Fibroblast of lung (primary cell): Measurements from ENCODE around the gene PTPRZ1. TPM values are rescaled to one million over a fixed set of nuclear protein-coding genes. Genes with fewer than 3 reads are reported as not detected.

ENCODE experiments used
- DNase-seq, 2 donors: peaks; one replicate each; pipeline versions ENCODE4 v3.0.0 to v3.0.0-alpha.2; 2010; ENCODE audit warnings: low read depth in 2 of 2
- H2AFZ ChIP-seq: 2 replicates; pipeline ENCODE4 v1.5.1; 2012; ENCODE audit warnings: low read length, control low read depth, inconsistent platforms
- H3K27ac ChIP-seq: 2 replicates; pipeline ENCODE4 v1.5.1; 2011; ENCODE audit warnings: low read length, control low read depth; ENCODE audit not compliant: insufficient read depth
- H3K27me3 ChIP-seq: 2 replicates; pipeline ENCODE4 v1.5.1; 2011; ENCODE audit warnings: mild to moderate bottlenecking, low read length; ENCODE audit not compliant: control insufficient read depth, insufficient read depth
- H3K36me3 ChIP-seq: 2 replicates; pipeline ENCODE4 v1.5.1; 2011; ENCODE audit warnings: low read length; ENCODE audit not compliant: control insufficient read depth, insufficient read depth
- H3K4me1 ChIP-seq: 2 replicates; pipeline ENCODE4 v1.5.1; 2011; ENCODE audit warnings: low read length; ENCODE audit not compliant: control insufficient read depth, insufficient read depth; ENCODE audit errors: extremely low read depth
- H3K4me2 ChIP-seq: 2 replicates; pipeline ENCODE4 v1.5.1; 2011; ENCODE audit warnings: low read length, control low read depth; ENCODE audit not compliant: insufficient read depth; ENCODE audit errors: extremely low read depth
- H3K4me3 ChIP-seq, 4 experiments: fragments of 200-600 bp in 1 of 4; sonication (generic) in 1 of 4; replicated peaks in 1 of 4; 2 replicates each; pipeline ENCODE4 v1.5.1; 2011 to 2016; ENCODE audit warnings: low read length in 4 of 4, low read depth in 3 of 4, mild to moderate bottlenecking in 3 of 4, control low read depth in 2 of 4, inconsistent platforms in 1 of 4, mixed read lengths in 1 of 4; ENCODE audit not compliant: insufficient read depth in 1 of 4; ENCODE audit errors: control extremely low read depth in 1 of 4
- H3K79me2 ChIP-seq: 2 replicates; pipeline ENCODE4 v1.5.1; 2012; ENCODE audit warnings: mild to moderate bottlenecking, low read length, inconsistent platforms; ENCODE audit not compliant: control insufficient read depth, insufficient read depth
- H3K9ac ChIP-seq: 2 replicates; pipeline ENCODE4 v1.5.1; 2011; ENCODE audit warnings: mild to moderate bottlenecking, low read length, control low read depth; ENCODE audit not compliant: insufficient read depth
- H3K9me3 ChIP-seq: 2 replicates; pipeline ENCODE4 v1.5.1; 2012; ENCODE audit warnings: low read depth, low read length; ENCODE audit not compliant: control insufficient read depth, insufficient read depth
- H4K20me1 ChIP-seq: 2 replicates; pipeline ENCODE4 v1.5.1; 2011; ENCODE audit warnings: low read length; ENCODE audit not compliant: control insufficient read depth, insufficient read depth; ENCODE audit errors: extremely low read depth
- EZH2 ChIP-seq: IDR thresholded peaks from 2 replicates; pipeline ENCODE4 v1.5.1; 2012; ENCODE audit warnings: low read length, control low read depth, mild to moderate bottlenecking; ENCODE audit errors: missing control alignments
- polyA plus RNA-seq, 2 donors: library from polyadenylated mRNA; depleted of rRNA in 1 of 2; stranded (reverse) in 1 of 2; unstranded in 1 of 2; fragments of >200 nt; gene quantifications; 2 replicates each; pipeline ENCODE4 v1.2.1, GENCODE V29; 2011 to 2012; ENCODE audit warnings: missing spikeins in 1 of 2
- total RNA-seq: library from RNA; depleted of rRNA; stranded (reverse); fragments of >200 nt; gene quantifications from 2 replicates; pipeline ENCODE4 v1.2.1, GENCODE V29; 2014
- TF ChIP-seq, protein P1 (sequence below), 2 donors: IDR thresholded peaks in 1 of 2; conservative IDR thresholded peaks in 1 of 2; 1 replicate in 1 of 2; 2 replicates in 1 of 2; pipeline ENCODE4 v1.5.1; 2011 to 2012; ENCODE audit warnings: low read length in 2 of 2, control low read depth in 1 of 2, inconsistent platforms in 1 of 2, low read depth in 1 of 2, mild to moderate bottlenecking in 1 of 2

PTPRZ1 gene
- total and polyA plus RNA-seq, 2 donors (not counting 1 experiment from before 2014, with no cell fraction given): 0.09 TPM; not detected in 1

DNA sequence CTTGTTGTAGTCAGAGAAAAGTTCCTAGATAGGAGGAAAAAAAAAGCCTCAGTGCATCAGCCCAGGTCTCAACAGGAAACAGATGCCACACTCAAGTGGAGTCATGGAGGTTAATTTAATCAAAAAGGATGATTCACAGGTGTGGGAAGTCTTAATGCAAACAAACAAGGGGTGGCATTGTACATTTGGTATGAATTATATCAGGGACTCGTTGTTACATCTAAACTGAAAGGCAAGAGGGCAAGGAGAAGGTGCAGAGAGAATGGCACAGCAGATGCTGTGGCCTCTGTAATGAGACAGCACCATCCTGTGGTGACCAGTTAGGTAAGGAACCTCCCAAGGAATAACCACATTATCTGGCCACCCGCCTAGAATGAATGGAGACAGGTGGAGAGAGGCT, 133.7 kb downstream of the PTPRZ1 start:
- H3K27me3 ChIP-seq: peaks cover 3% of the 10 kb centered on the region
- H3K4me3 ChIP-seq: no peak overlapping the region
- no peak overlapping the region for H3K4me2 ChIP-seq
- no peak for DNase-seq
- no peak overlapping the region for H3K9ac ChIP-seq
- H4K20me1 ChIP-seq: no peaks in the 10 kb centered on the region
- TF ChIP-seq, protein P1, sequence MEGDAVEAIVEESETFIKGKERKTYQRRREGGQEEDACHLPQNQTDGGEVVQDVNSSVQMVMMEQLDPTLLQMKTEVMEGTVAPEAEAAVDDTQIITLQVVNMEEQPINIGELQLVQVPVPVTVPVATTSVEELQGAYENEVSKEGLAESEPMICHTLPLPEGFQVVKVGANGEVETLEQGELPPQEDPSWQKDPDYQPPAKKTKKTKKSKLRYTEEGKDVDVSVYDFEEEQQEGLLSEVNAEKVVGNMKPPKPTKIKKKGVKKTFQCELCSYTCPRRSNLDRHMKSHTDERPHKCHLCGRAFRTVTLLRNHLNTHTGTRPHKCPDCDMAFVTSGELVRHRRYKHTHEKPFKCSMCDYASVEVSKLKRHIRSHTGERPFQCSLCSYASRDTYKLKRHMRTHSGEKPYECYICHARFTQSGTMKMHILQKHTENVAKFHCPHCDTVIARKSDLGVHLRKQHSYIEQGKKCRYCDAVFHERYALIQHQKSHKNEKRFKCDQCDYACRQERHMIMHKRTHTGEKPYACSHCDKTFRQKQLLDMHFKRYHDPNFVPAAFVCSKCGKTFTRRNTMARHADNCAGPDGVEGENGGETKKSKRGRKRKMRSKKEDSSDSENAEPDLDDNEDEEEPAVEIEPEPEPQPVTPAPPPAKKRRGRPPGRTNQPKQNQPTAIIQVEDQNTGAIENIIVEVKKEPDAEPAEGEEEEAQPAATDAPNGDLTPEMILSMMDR (conservative IDR thresholded peaks at IDR 0.05 in 1 of 2, IDR thresholded peaks at IDR 0.05 in 1 of 2; ENCODE audit: low read depth in 1 of 2, low read length in 2 of 2): no peak
- TF ChIP-seq EZH2: no peak
- H3K36me3 ChIP-seq: no peaks in the 10 kb centered on the region
- H3K9me3 ChIP-seq: no peaks in the 10 kb centered on the region
- H3K79me2 ChIP-seq: no peaks in the 10 kb centered on the region
- H2AFZ ChIP-seq: no peak overlapping the region
- H3K27ac ChIP-seq: no peak overlapping the region
- no peaks in the 10 kb centered on the region for H3K4me1 ChIP-seq

DNA sequence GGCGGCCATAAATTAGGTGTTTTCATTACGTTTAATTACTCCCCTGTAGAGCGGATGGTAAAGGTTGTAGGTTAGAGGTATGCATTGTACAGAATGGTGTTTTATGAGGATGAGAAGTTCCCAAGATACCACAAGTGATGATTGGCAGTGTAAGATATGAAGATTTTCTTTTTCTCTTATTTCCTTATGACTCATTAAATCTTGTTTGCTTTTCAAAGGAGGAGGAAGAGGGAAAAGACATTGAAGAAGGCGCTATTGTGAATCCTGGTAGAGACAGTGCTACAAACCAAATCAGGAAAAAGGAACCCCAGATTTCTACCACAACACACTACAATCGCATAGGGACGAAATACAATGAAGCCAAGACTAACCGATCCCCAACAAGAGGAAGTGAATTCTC, 137.2 kb downstream of the PTPRZ1 start:
- Histone ChIP-seq H3K9me3 (no peaks in the 10 kb centered on the region), H3K4me1 (no peaks in the 10 kb centered on the region), H3K79me2 (no peaks in the 10 kb centered on the region), H3K36me3 (no peaks in the 10 kb centered on the region), H3K9ac (no peak overlapping the region), H4K20me1 (no peaks in the 10 kb centered on the region), H3K27me3 (peaks cover 3% of the 10 kb centered on the region), H3K27ac (no peak overlapping the region), H3K4me2 (no peak overlapping the region), H2AFZ (no peak overlapping the region), H3K4me3 (no peak overlapping the region)
- TF ChIP-seq, protein P1 (conservative IDR thresholded peaks at IDR 0.05 in 1 of 2, IDR thresholded peaks at IDR 0.05 in 1 of 2; ENCODE audit: low read depth in 1 of 2, low read length in 2 of 2): no peak
- TF ChIP-seq EZH2: no peak
- DNase-seq: no peak

DNA sequence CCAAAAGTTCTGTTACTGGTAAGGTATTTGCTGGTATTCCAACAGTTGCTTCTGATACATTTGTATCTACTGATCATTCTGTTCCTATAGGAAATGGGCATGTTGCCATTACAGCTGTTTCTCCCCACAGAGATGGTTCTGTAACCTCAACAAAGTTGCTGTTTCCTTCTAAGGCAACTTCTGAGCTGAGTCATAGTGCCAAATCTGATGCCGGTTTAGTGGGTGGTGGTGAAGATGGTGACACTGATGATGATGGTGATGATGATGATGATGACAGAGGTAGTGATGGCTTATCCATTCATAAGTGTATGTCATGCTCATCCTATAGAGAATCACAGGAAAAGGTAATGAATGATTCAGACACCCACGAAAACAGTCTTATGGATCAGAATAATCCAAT, 140.1 kb downstream of the PTPRZ1 start:
- no peaks in the 10 kb centered on the region for H3K36me3 ChIP-seq
- H4K20me1 ChIP-seq: no peaks in the 10 kb centered on the region
- no peaks in the 10 kb centered on the region for H3K79me2 ChIP-seq
- no peak for TF ChIP-seq EZH2
- TF ChIP-seq, protein P1 (conservative IDR thresholded peaks at IDR 0.05 in 1 of 2, IDR thresholded peaks at IDR 0.05 in 1 of 2; ENCODE audit: low read depth in 1 of 2, low read length in 2 of 2): no peak
- no peak overlapping the region for H3K4me3 ChIP-seq
- peaks cover 3% of the 10 kb centered on the region for H3K27me3 ChIP-seq
- peak in 1 of 2 donors; percentile 1 for DNase-seq
- no peak overlapping the region for H3K27ac ChIP-seq
- H2AFZ ChIP-seq: no peak overlapping the region
- H3K4me1 ChIP-seq: no peaks in the 10 kb centered on the region
- H3K9me3 ChIP-seq: no peaks in the 10 kb centered on the region
- no peak overlapping the region for H3K9ac ChIP-seq
- no peak overlapping the region for H3K4me2 ChIP-seq
